H1 (cell line): Measurements from ENCODE around the gene WTIP. TPM values are rescaled to one million over a fixed set of nuclear protein-coding genes. Genes with fewer than 3 reads are reported as not detected.

Source experiments
- ASH2L ChIP-seq: fragments of 200-600, 300-600 bp; sonication (generic); IDR thresholded peaks from one replicate; pipeline ENCODE4 v1.7.1; 2017; ENCODE audit warnings: low read length
- CHD1 ChIP-seq: IDR thresholded peaks from 2 replicates; pipeline ENCODE4 v1.6.1; 2012; ENCODE audit warnings: low read depth, low read length, improper control_type of control experiment
- GABPA ChIP-seq: IDR thresholded peaks from 2 replicates; pipeline ENCODE4 v1.6.1; 2011; ENCODE audit warnings: mild to moderate bottlenecking, low read length, moderate library complexity, borderline replicate concordance; ENCODE audit not compliant: insufficient read depth
- GTF2F1 ChIP-seq: IDR thresholded peaks from 2 replicates; pipeline ENCODE4 v1.6.1; 2012; ENCODE audit warnings: low read depth, low read length, improper control_type of control experiment, borderline replicate concordance
- NANOG ChIP-seq: IDR thresholded peaks from 2 replicates; pipeline ENCODE4 v1.6.1; 2011; ENCODE audit warnings: low read length, low read depth, mild to moderate bottlenecking, inconsistent platforms; ENCODE audit not compliant: insufficient read depth, poor library complexity, severe bottlenecking
- RNF2 ChIP-seq: fragments of 200-900, 300-1000 bp; sonication (generic); IDR thresholded peaks from 2 replicates; pipeline ENCODE4 v1.7.1; 2016; ENCODE audit warnings: borderline replicate concordance, low read depth, mild to moderate bottlenecking, antibody characterized with exemption, low read length; ENCODE audit not compliant: poor library complexity, severe bottlenecking; ENCODE audit errors: missing control alignments
- SP4 ChIP-seq: IDR thresholded peaks from 2 replicates; pipeline ENCODE4 v1.6.1; 2012; ENCODE audit warnings: low read length, inconsistent platforms
- polyA plus RNA-seq, 7 experiments: library from polyadenylated mRNA; depleted of rRNA in 3 of 7; stranded (reverse) in 5 of 7; unstranded in 2 of 7; fragments of >200 nt in 5 of 7; fragments of 200-250 nt in 2 of 7; gene quantifications; 1 replicate in 5 of 7; 2 replicates in 1 of 7; 4 replicates in 1 of 7; pipeline versions ENCODE4 v1.2.1 to v1.2.3, GENCODE V29; 2011 to 2013; ENCODE audit warnings: missing spikeins in 2 of 7, mixed read lengths in 2 of 7
- total RNA-seq: library from RNA; stranded (reverse); fragmentation: NEBNext Ultra II Directional; extraction: Animal tissue kit (Norgen Biotek cat#: 25700); gene quantifications from 2 replicates; pipeline ENCODE4 v1.2.1, GENCODE V29; 2021
- TF ChIP-seq, protein P1 (sequence below): IDR thresholded peaks from 2 replicates; pipeline ENCODE4 v1.6.1; 2011; ENCODE audit warnings: low read length, improper control_type of control experiment

WTIP gene
- total and polyA plus RNA-seq, 2 of the 8 experiments (the other 6 are each of a cell fraction or from before 2014, with no cell fraction given) = 8.7 to 15.4 TPM

GRCh38 chr19:34549833-34550232, 68.3 kb downstream of the WTIP start (continued):
- TF ChIP-seq RNF2 = no peak
- no peak for TF ChIP-seq GABPA
- TF ChIP-seq ASH2L = no peak
- no peak for TF ChIP-seq SP4
- no peak for TF ChIP-seq GTF2F1
- TF ChIP-seq, protein P1, sequence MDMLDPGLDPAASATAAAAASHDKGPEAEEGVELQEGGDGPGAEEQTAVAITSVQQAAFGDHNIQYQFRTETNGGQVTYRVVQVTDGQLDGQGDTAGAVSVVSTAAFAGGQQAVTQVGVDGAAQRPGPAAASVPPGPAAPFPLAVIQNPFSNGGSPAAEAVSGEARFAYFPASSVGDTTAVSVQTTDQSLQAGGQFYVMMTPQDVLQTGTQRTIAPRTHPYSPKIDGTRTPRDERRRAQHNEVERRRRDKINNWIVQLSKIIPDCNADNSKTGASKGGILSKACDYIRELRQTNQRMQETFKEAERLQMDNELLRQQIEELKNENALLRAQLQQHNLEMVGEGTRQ = no peak
- no peak for TF ChIP-seq NANOG
- no peak for TF ChIP-seq CHD1
